KMS-11 (cell line): ENCODE measurements around the gene ACSL1.

ENCODE experiments used
- H2AFZ ChIP-seq: fragments of 200-600 bp; sonication (generic); 2 replicates; pipeline ENCODE4 v1.6.1; 2016; ENCODE audit warnings: antibody characterized with exemption, mixed run types, low read depth
- H3K27ac ChIP-seq: fragments of 200-600 bp; sonication (generic); 2 replicates; pipeline ENCODE4 v1.6.1; 2016; ENCODE audit warnings: mild to moderate bottlenecking, mixed run types
- H3K27me3 ChIP-seq: fragments of 200-600 bp; sonication (generic); 2 replicates; pipeline ENCODE4 v1.6.1; 2017; ENCODE audit warnings: mild to moderate bottlenecking, low read depth, mixed run types, moderate library complexity; ENCODE audit not compliant: insufficient read depth
- H3K36me3 ChIP-seq: fragments of 200-600 bp; sonication (generic); 2 replicates; pipeline ENCODE4 v1.6.1; 2017; ENCODE audit warnings: mild to moderate bottlenecking, mixed run types; ENCODE audit not compliant: insufficient read depth
- H3K4me1 ChIP-seq: fragments of 200-600 bp; sonication (generic); 2 replicates; pipeline ENCODE4 v1.6.1; 2016; ENCODE audit warnings: mild to moderate bottlenecking, low read depth, mixed run types; ENCODE audit not compliant: poor library complexity, severe bottlenecking
- H3K4me2 ChIP-seq: fragments of 200-600 bp; sonication (generic); 2 replicates; pipeline ENCODE4 v1.7.0; 2016; ENCODE audit warnings: mild to moderate bottlenecking, mixed run types
- H3K4me3 ChIP-seq: fragments of 200-600 bp; sonication (generic); IDR thresholded peaks from 2 replicates; pipeline ENCODE4 v1.6.1; 2017; ENCODE audit warnings: low read depth, low read length, mixed read lengths; ENCODE audit not compliant: insufficient read depth
- H3K79me2 ChIP-seq: fragments of 200-600 bp; sonication (generic); 2 replicates; pipeline ENCODE4 v1.6.1; 2016; ENCODE audit warnings: low read depth, mixed run types; ENCODE audit not compliant: insufficient read depth
- H3K9ac ChIP-seq: fragments of 200-600 bp; sonication (generic); 2 replicates; pipeline ENCODE4 v1.6.1; 2016; ENCODE audit warnings: mild to moderate bottlenecking, mixed run types
- H4K20me1 ChIP-seq: fragments of 200-600 bp; sonication (generic); 2 replicates; pipeline ENCODE4 v1.6.1; 2016; ENCODE audit warnings: mild to moderate bottlenecking, mixed run types; ENCODE audit not compliant: insufficient read depth
- TF ChIP-seq, protein P1 (sequence below): fragments of 200-600 bp; sonication (generic); conservative IDR thresholded peaks from 2 replicates; pipeline ENCODE4 v1.6.1; 2017; ENCODE audit warnings: low read depth, mild to moderate bottlenecking, antibody characterized with exemption, low read length, moderate library complexity, mixed read lengths

The ACSL1 gene

DNA sequence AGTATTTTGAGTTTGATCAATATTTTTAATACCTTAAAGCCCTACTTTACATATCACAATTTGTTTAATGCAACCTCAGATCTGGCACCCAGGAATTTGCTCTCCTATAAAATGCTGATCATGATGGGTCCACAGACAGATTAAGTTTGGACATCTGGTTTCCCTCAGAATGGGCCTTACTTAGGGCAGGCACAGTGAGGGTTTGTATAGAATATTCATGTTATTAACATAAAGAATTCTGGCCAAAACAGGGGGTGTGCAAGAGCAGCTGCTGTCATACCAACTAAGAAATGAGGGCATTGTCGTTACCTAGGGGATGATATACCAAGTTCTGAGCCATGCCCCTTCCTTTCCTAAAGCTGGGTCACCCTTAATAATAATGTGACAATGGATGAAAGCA, 54.4 kb downstream of the ACSL1 start:
- H4K20me1 ChIP-seq: no peaks in the 10 kb centered on the region
- H2AFZ ChIP-seq: no peak overlapping the region
- no peak overlapping the region for H3K9ac ChIP-seq
- H3K79me2 ChIP-seq: no peaks in the 10 kb centered on the region
- H3K4me1 ChIP-seq: peaks cover under 1% of the 10 kb centered on the region
- no peaks in the 10 kb centered on the region for H3K36me3 ChIP-seq
- no peaks in the 10 kb centered on the region for H3K27me3 ChIP-seq
- no peak overlapping the region for H3K4me3 ChIP-seq
- TF ChIP-seq, protein P1, sequence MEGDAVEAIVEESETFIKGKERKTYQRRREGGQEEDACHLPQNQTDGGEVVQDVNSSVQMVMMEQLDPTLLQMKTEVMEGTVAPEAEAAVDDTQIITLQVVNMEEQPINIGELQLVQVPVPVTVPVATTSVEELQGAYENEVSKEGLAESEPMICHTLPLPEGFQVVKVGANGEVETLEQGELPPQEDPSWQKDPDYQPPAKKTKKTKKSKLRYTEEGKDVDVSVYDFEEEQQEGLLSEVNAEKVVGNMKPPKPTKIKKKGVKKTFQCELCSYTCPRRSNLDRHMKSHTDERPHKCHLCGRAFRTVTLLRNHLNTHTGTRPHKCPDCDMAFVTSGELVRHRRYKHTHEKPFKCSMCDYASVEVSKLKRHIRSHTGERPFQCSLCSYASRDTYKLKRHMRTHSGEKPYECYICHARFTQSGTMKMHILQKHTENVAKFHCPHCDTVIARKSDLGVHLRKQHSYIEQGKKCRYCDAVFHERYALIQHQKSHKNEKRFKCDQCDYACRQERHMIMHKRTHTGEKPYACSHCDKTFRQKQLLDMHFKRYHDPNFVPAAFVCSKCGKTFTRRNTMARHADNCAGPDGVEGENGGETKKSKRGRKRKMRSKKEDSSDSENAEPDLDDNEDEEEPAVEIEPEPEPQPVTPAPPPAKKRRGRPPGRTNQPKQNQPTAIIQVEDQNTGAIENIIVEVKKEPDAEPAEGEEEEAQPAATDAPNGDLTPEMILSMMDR: no peak
- no peak overlapping the region for H3K4me2 ChIP-seq
- no peak overlapping the region for H3K27ac ChIP-seq

DNA sequence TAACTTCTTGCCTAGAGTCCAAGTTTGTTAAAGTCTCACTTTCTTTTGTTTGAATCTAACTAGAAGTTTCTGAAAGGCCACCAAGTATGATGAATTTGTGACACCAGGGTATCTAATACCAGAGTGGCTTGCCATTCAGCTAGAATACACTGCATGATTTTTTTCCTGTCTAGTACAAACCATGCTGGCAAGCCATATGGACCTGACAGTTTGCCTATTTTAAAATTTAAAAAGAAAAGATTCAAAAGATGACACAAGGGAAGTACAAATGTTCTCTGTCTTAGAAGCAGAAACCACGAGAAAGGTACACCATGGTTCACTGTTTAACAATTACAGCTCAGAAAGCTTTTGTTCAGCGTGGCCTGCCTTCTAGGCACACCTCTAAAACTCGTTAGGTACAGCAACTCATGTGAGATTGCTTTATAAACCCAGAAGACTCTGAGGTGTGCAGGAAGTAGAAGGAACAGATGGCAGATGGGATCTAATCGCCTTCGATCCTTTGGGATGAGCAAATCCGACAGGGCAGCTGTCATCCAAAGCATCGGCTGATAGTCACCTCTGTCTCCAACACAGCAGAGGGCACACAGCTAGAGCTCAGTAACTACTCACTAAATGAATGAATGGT, 56.5 kb downstream of the ACSL1 start:
- TF ChIP-seq, protein P1: no peak
- Histone ChIP-seq H3K9ac (no peak overlapping the region), H3K27ac (no peak overlapping the region), H3K4me1 (no peaks in the 10 kb centered on the region), H3K27me3 (no peaks in the 10 kb centered on the region), H2AFZ (no peak overlapping the region), H3K4me3 (no peak overlapping the region), H3K79me2 (no peaks in the 10 kb centered on the region), H4K20me1 (no peaks in the 10 kb centered on the region), H3K4me2 (no peak overlapping the region), H3K36me3 (no peaks in the 10 kb centered on the region)

- Histone ChIP-seq H4K20me1 (no peaks in the 10 kb centered on the region), H3K27me3 (no peaks in the 10 kb centered on the region), H3K4me3 (no peak overlapping the region), H3K9ac (no peak overlapping the region), H3K36me3 (no peaks in the 10 kb centered on the region), H3K4me2 (no peak overlapping the region), H3K79me2 (no peaks in the 10 kb centered on the region), H3K4me1 (no peaks in the 10 kb centered on the region), H2AFZ (no peak overlapping the region), H3K27ac (no peak overlapping the region)
- TF ChIP-seq, protein P1: no peak
These were observed 57.5 kb downstream of the ACSL1 start for GRCh38 chr4:184768296-184768695.

GRCh38 chr4:184766446-184766845, 59.3 kb downstream of the ACSL1 start:
- Histone ChIP-seq H3K4me2 (no peak overlapping the region), H3K27ac (no peak overlapping the region), H3K4me1 (peaks cover 5% of the 10 kb centered on the region), H2AFZ (no peak overlapping the region), H3K4me3 (no peak overlapping the region), H3K27me3 (no peaks in the 10 kb centered on the region), H4K20me1 (no peaks in the 10 kb centered on the region), H3K9ac (no peak overlapping the region), H3K36me3 (no peaks in the 10 kb centered on the region), H3K79me2 (no peaks in the 10 kb centered on the region)
- TF ChIP-seq, protein P1: no peak
